Measurements from ENCODE around the gene TMEM263.

The TMEM263 gene

GRCh38 chr12:106947461-106947860, 8.2 kb upstream of the TMEM263 start:
- Histone ChIP-seq H3K27me3 (peaks cover 47% of the 10 kb centered on the region), H3K4me1 (ENCODE audit: control insufficient read depth in 1 of 2, insufficient read depth in 1 of 2, low read depth in 1 of 2, low read length in 1 of 2) (no peaks in the 10 kb centered on the region), H3K27ac (no peak overlapping the region), H3K4me3 (ENCODE audit: low read depth in 1 of 2, low read length in 1 of 2) (no peak overlapping the region), H3K9me3 (no peaks in the 10 kb centered on the region), H3K36me3 (no peaks in the 10 kb centered on the region)
- TF ChIP-seq CTCF (IDR thresholded peaks at IDR 0.05), result no peak

- peaks cover 74% of the 10 kb centered on the region for H3K27me3 ChIP-seq
- H3K4me3 ChIP-seq (ENCODE audit: low read depth in 1 of 2, low read length in 1 of 2), result no peak overlapping the region
- no peak overlapping the region for H3K27ac ChIP-seq
- no peaks in the 10 kb centered on the region for H3K9me3 ChIP-seq
- peaks cover 0 to 3% of the 10 kb centered on the region in 2 experiments for H3K4me1 ChIP-seq (ENCODE audit: control insufficient read depth in 1 of 2, insufficient read depth in 1 of 2, low read depth in 1 of 2, low read length in 1 of 2)
- no peak for TF ChIP-seq CTCF (IDR thresholded peaks at IDR 0.05)
- no peaks in the 10 kb centered on the region for H3K36me3 ChIP-seq
Measured at GRCh38 chr12:106950591-106950990, 5.1 kb upstream of the TMEM263 start.

GRCh38 chr12:106953352-106954250, 2.1 kb upstream of the TMEM263 start:
- Histone ChIP-seq H3K27me3 (peaks cover 86% of the 10 kb centered on the region), H3K27ac (no peak overlapping the region), H3K4me1 (ENCODE audit: control insufficient read depth in 1 of 2, insufficient read depth in 1 of 2, low read depth in 1 of 2, low read length in 1 of 2) (peaks cover 17% of the 10 kb centered on the region in 2 experiments), H3K4me3 (ENCODE audit: low read depth in 1 of 2, low read length in 1 of 2) (no peak overlapping the region), H3K36me3 (no peaks in the 10 kb centered on the region), H3K9me3 (no peaks in the 10 kb centered on the region)
- TF ChIP-seq CTCF (IDR thresholded peaks at IDR 0.05), result no peak

GRCh38 chr12:106954462-106955376, 988 bp upstream of the TMEM263 start:
- no peak for TF ChIP-seq CTCF (IDR thresholded peaks at IDR 0.05)
- Histone ChIP-seq H3K4me3 (ENCODE audit: low read depth in 1 of 2, low read length in 1 of 2) (peak overlapping the region; percentile 61 to 75), H3K27me3 (peaks cover 80% of the 10 kb centered on the region), H3K27ac (no peak overlapping the region), H3K36me3 (no peaks in the 10 kb centered on the region), H3K4me1 (ENCODE audit: control insufficient read depth in 1 of 2, insufficient read depth in 1 of 2, low read depth in 1 of 2, low read length in 1 of 2) (peaks cover 17% of the 10 kb centered on the region in 2 experiments), H3K9me3 (no peaks in the 10 kb centered on the region)

- H3K9me3 ChIP-seq, result no peaks in the 10 kb centered on the region
- no peak overlapping the region for H3K27ac ChIP-seq
- peaks cover 67% of the 10 kb centered on the region for H3K27me3 ChIP-seq
- H3K4me3 ChIP-seq (ENCODE audit: low read depth in 1 of 2, low read length in 1 of 2), result peak overlapping the region; percentile 61 to 75
- H3K36me3 ChIP-seq, result no peaks in the 10 kb centered on the region
- no peak for TF ChIP-seq CTCF (IDR thresholded peaks at IDR 0.05)
- peaks cover 17% of the 10 kb centered on the region in 2 experiments for H3K4me1 ChIP-seq (ENCODE audit: control insufficient read depth in 1 of 2, insufficient read depth in 1 of 2, low read depth in 1 of 2, low read length in 1 of 2)
Measured at GRCh38 chr12:106956048-106956578, 406 bp downstream of the TMEM263 start.

Measured in neutrophil (primary cell).